Adrenal gland (tissue), 5 donors: ENCODE measurements around the gene ARHGEF25.
"Not testable (repeated sequence)": the region's sequence is repeated elsewhere in the genome, so short reads cannot be mapped to it uniquely, and the experiment has no call there.

ENCODE experiments used
- POLR2A ChIP-seq, 2 donors: fragments of 450-650 bp; IDR thresholded peaks; one replicate each; pipeline ENCODE4 v1.6.1; 2017; ENCODE audit warnings: antibody characterized with exemption in 2 of 2, mild to moderate bottlenecking in 2 of 2, moderate library complexity in 1 of 2
- TF ChIP-seq, protein P1 (sequence below), 6 experiments: fragments of 450-650 bp in 4 of 6; fragments of 200-600 bp in 2 of 6; sonication (generic) in 1 of 6; IDR thresholded peaks; 1 replicate in 5 of 6; 2 replicates in 1 of 6; pipeline versions ENCODE4 v1.5.1 to v1.8.0; 2016 to 2021; ENCODE audit warnings: antibody characterized with exemption in 6 of 6, mild to moderate bottlenecking in 2 of 6, moderate library complexity in 1 of 6
- donor health status: DM: no; HTN: no; CAD: no.

- TF ChIP-seq POLR2A (IDR thresholded peaks at IDR 0.05): not testable (repeated sequence)
- TF ChIP-seq, protein P1, sequence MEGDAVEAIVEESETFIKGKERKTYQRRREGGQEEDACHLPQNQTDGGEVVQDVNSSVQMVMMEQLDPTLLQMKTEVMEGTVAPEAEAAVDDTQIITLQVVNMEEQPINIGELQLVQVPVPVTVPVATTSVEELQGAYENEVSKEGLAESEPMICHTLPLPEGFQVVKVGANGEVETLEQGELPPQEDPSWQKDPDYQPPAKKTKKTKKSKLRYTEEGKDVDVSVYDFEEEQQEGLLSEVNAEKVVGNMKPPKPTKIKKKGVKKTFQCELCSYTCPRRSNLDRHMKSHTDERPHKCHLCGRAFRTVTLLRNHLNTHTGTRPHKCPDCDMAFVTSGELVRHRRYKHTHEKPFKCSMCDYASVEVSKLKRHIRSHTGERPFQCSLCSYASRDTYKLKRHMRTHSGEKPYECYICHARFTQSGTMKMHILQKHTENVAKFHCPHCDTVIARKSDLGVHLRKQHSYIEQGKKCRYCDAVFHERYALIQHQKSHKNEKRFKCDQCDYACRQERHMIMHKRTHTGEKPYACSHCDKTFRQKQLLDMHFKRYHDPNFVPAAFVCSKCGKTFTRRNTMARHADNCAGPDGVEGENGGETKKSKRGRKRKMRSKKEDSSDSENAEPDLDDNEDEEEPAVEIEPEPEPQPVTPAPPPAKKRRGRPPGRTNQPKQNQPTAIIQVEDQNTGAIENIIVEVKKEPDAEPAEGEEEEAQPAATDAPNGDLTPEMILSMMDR (IDR thresholded peaks at IDR 0.05): not testable (repeated sequence)
Observed at GRCh38 chr12:57645990-57646658, 34.9 kb downstream of the ARHGEF25 start.
